ENCODE data around the gene HS1BP3.

- TF ChIP-seq, protein P1, sequence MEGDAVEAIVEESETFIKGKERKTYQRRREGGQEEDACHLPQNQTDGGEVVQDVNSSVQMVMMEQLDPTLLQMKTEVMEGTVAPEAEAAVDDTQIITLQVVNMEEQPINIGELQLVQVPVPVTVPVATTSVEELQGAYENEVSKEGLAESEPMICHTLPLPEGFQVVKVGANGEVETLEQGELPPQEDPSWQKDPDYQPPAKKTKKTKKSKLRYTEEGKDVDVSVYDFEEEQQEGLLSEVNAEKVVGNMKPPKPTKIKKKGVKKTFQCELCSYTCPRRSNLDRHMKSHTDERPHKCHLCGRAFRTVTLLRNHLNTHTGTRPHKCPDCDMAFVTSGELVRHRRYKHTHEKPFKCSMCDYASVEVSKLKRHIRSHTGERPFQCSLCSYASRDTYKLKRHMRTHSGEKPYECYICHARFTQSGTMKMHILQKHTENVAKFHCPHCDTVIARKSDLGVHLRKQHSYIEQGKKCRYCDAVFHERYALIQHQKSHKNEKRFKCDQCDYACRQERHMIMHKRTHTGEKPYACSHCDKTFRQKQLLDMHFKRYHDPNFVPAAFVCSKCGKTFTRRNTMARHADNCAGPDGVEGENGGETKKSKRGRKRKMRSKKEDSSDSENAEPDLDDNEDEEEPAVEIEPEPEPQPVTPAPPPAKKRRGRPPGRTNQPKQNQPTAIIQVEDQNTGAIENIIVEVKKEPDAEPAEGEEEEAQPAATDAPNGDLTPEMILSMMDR (IDR thresholded peaks at IDR 0.05; ENCODE audit: borderline replicate concordance, extremely low read depth, low read length, poor library complexity, severe bottlenecking), result no peak
- TF ChIP-seq EZH2 (IDR thresholded peaks at IDR 0.05; ENCODE audit: borderline replicate concordance, low read depth, low read length, severe bottlenecking), result no peak
Measured at GRCh38 chr2:20673686-20674308, 22.9 kb upstream of the HS1BP3 start.

Data from DND-41 (cell line).